ENCODE measurements around the gene EPHA2.

The EPHA2 gene

GRCh38 chr1:16174886-16175598 is 19.2 kb upstream of the EPHA2 start:
- no peak for DNase-seq (ENCODE audit: low read depth)
- TF ChIP-seq CTCF (IDR thresholded peaks at IDR 0.05; ENCODE audit: low read depth, low read length) = no peak
- TF ChIP-seq MYC (IDR thresholded peaks at IDR 0.05; ENCODE audit: low read depth, low read length) = no peak
- TF ChIP-seq MAX (IDR thresholded peaks at IDR 0.05; ENCODE audit: low read depth, low read length) = no peak
- no peak for TF ChIP-seq POLR2A (IDR thresholded peaks at IDR 0.05; ENCODE audit: extremely low read depth, insufficient read length)

GRCh38 chr1:16174261-16174868 is 18.5 kb upstream of the EPHA2 start:
- no peak for DNase-seq (ENCODE audit: low read depth)
- TF ChIP-seq POLR2A (IDR thresholded peaks at IDR 0.05; ENCODE audit: extremely low read depth, insufficient read length) (no peak), CTCF (IDR thresholded peaks at IDR 0.05; ENCODE audit: low read depth, low read length) (no peak), MYC (IDR thresholded peaks at IDR 0.05; ENCODE audit: low read depth, low read length) (no peak), MAX (IDR thresholded peaks at IDR 0.05; ENCODE audit: low read depth, low read length) (no peak)

More at GRCh38 chr1:16174886-16175598, 19.2 kb upstream of the EPHA2 start:
- H3K4me3 ChIP-seq (ENCODE audit: low read depth, low read length) = no peak overlapping the region

GRCh38 chr1:16173447-16174260 is 17.8 kb upstream of the EPHA2 start:
- no peak for DNase-seq (ENCODE audit: low read depth)
- no peak for TF ChIP-seq CTCF (IDR thresholded peaks at IDR 0.05; ENCODE audit: low read depth, low read length)
- H3K4me3 ChIP-seq (ENCODE audit: low read depth, low read length) = no peak overlapping the region

More at GRCh38 chr1:16174261-16174868, 18.5 kb upstream of the EPHA2 start:
- no peak overlapping the region for H3K4me3 ChIP-seq (ENCODE audit: low read depth, low read length)

- DNase-seq (ENCODE audit: low read depth) = peak; percentile 87
- TF ChIP-seq MYC (IDR thresholded peaks at IDR 0.05; ENCODE audit: low read depth, low read length) (no peak), POLR2A (IDR thresholded peaks at IDR 0.05; ENCODE audit: extremely low read depth, insufficient read length) (no peak), MAX (IDR thresholded peaks at IDR 0.05; ENCODE audit: low read depth, low read length) (no peak), CTCF (IDR thresholded peaks at IDR 0.05; ENCODE audit: low read depth, low read length) (no peak)
- H3K4me3 ChIP-seq (ENCODE audit: low read depth, low read length) = no peak overlapping the region
Observed at GRCh38 chr1:16172964-16173446, 17.1 kb upstream of the EPHA2 start.

- TF ChIP-seq CTCF (IDR thresholded peaks at IDR 0.05; ENCODE audit: low read depth, low read length) = no peak
- TF ChIP-seq POLR2A (IDR thresholded peaks at IDR 0.05; ENCODE audit: extremely low read depth, insufficient read length) = no peak
- TF ChIP-seq MAX (IDR thresholded peaks at IDR 0.05; ENCODE audit: low read depth, low read length) = no peak
- no peak for TF ChIP-seq MYC (IDR thresholded peaks at IDR 0.05; ENCODE audit: low read depth, low read length)
- H3K4me3 ChIP-seq (ENCODE audit: low read depth, low read length) = no peak overlapping the region
- DNase-seq (ENCODE audit: low read depth) = no peak
Observed at GRCh38 chr1:16172218-16172830, 16.5 kb upstream of the EPHA2 start.
